H1 (cell line): ENCODE results near the gene CHI3L2. TPM values are rescaled to one million over a fixed set of nuclear protein-coding genes. Genes with fewer than 3 reads are reported as not detected.

Experiments
- CHD7 ChIP-seq: fragments of 300-600 bp; sonication (generic); IDR thresholded peaks from 2 replicates; pipeline ENCODE4 v1.7.1; 2012; ENCODE audit warnings: low read length, moderate library complexity, mild to moderate bottlenecking, inconsistent platforms; ENCODE audit not compliant: insufficient replicate concordance
- GABPA ChIP-seq: IDR thresholded peaks from 2 replicates; pipeline ENCODE4 v1.6.1; 2011; ENCODE audit warnings: mild to moderate bottlenecking, low read length, moderate library complexity, borderline replicate concordance; ENCODE audit not compliant: insufficient read depth
- JUND ChIP-seq: IDR thresholded peaks from 2 replicates; pipeline ENCODE4 v1.6.1; 2011; ENCODE audit warnings: mild to moderate bottlenecking, improper control_type of control experiment, low read length
- RNF2 ChIP-seq: fragments of 200-900, 300-1000 bp; sonication (generic); IDR thresholded peaks from 2 replicates; pipeline ENCODE4 v1.7.1; 2016; ENCODE audit warnings: borderline replicate concordance, low read depth, mild to moderate bottlenecking, antibody characterized with exemption, low read length; ENCODE audit not compliant: poor library complexity, severe bottlenecking; ENCODE audit errors: missing control alignments
- SIRT6 ChIP-seq: IDR thresholded peaks from one replicate; pipeline ENCODE4 v1.7.1; 2012; ENCODE audit warnings: low read length, inconsistent platforms
- SIX5 ChIP-seq: IDR thresholded peaks from 2 replicates; pipeline ENCODE4 v1.6.1; 2011; ENCODE audit warnings: mild to moderate bottlenecking, low read depth, low read length
- SP1 ChIP-seq: IDR thresholded peaks from 2 replicates; pipeline ENCODE4 v1.6.1; 2011; ENCODE audit warnings: low read depth, low read length
- polyA plus RNA-seq, 7 experiments: library from polyadenylated mRNA; depleted of rRNA in 3 of 7; stranded (reverse) in 5 of 7; unstranded in 2 of 7; fragments of >200 nt in 5 of 7; fragments of 200-250 nt in 2 of 7; gene quantifications; 1 replicate in 5 of 7; 2 replicates in 1 of 7; 4 replicates in 1 of 7; pipeline versions ENCODE4 v1.2.1 to v1.2.3, GENCODE V29; 2011 to 2013; ENCODE audit warnings: missing spikeins in 2 of 7, mixed read lengths in 2 of 7
- total RNA-seq: library from RNA; stranded (reverse); fragmentation: NEBNext Ultra II Directional; extraction: Animal tissue kit (Norgen Biotek cat#: 25700); gene quantifications from 2 replicates; pipeline ENCODE4 v1.2.1, GENCODE V29; 2021

The CHI3L2 gene
- total and polyA plus RNA-seq, 2 of the 8 experiments (the other 6 are each of a cell fraction or from before 2014, with no cell fraction given): not detected

DNA sequence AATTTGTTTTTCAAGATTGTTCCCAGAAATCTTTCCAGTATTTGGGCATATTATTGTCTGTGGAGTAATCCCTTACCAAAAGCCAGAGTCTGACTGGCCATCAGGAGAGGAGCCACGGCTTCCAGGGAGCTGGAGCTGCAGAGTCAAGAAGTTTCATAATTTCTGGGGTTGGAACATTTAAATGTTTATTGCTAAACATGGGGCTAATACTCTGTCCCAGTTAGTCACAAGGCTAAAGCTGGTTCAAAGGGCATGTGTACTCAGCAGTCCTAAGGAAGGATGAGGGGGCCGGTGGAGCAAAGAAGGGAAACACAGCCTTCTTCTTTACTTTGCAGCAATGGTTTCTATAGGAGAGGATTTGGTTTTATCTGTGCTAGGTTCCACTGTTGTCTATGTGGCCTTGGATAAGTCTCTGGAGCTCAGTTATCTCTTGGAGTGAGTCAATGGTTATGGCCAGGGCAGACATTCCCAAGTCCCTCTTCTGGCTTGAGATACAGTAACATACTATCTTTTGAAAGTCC is 36.5 kb upstream of the CHI3L2 start (continued):
- TF ChIP-seq CHD7: no peak
- TF ChIP-seq JUND: no peak
- no peak for TF ChIP-seq SIX5
- TF ChIP-seq GABPA: no peak
- no peak for TF ChIP-seq SIRT6
- TF ChIP-seq SP1: no peak
- no peak for TF ChIP-seq RNF2
